ENCODE data around the gene DXO.

DXO gene

GRCh38 chr6:31968791-31969711 lies 2.9 kb downstream of the DXO start:
- peaks cover 47% of the 10 kb centered on the region for H3K36me3 ChIP-seq (ENCODE audit: control insufficient read depth, insufficient read depth, low read length)
- no peak overlapping the region for H3K27ac ChIP-seq (ENCODE audit: insufficient read depth, low read depth, low read length, poor library complexity, severe bottlenecking)
- WGBS, 2 experiments: 95% methylated on average over 23 of the region's 23 CpGs

GRCh38 chr6:31968326-31968725 lies 3.6 kb downstream of the DXO start:
- Histone ChIP-seq H3K36me3 (ENCODE audit: control insufficient read depth, insufficient read depth, low read length) (peaks cover 53% of the 10 kb centered on the region), H3K4me3 (ENCODE audit: insufficient read depth, low read depth, low read length) (no peak overlapping the region), H3K27me3 (ENCODE audit: control insufficient read depth, insufficient read depth, low read length, poor library complexity, severe bottlenecking) (no peaks in the 10 kb centered on the region), H3K27ac (ENCODE audit: insufficient read depth, low read depth, low read length, poor library complexity, severe bottlenecking) (no peak overlapping the region), H3K9me3 (ENCODE audit: control insufficient read depth, low read length) (no peaks in the 10 kb centered on the region), H3K4me1 (ENCODE audit: control insufficient read depth, insufficient read depth, low read length) (peaks cover 7% of the 10 kb centered on the region)
- WGBS, 2 experiments: 95% methylated on average over 11 of the region's 11 CpGs

More at GRCh38 chr6:31968791-31969711, 2.9 kb downstream of the DXO start:
- Histone ChIP-seq H3K9me3 (ENCODE audit: control insufficient read depth, low read length) (no peaks in the 10 kb centered on the region), H3K4me1 (ENCODE audit: control insufficient read depth, insufficient read depth, low read length) (peaks cover 7% of the 10 kb centered on the region), H3K27me3 (ENCODE audit: control insufficient read depth, insufficient read depth, low read length, poor library complexity, severe bottlenecking) (no peaks in the 10 kb centered on the region), H3K4me3 (ENCODE audit: insufficient read depth, low read depth, low read length) (no peak overlapping the region)

DNA sequence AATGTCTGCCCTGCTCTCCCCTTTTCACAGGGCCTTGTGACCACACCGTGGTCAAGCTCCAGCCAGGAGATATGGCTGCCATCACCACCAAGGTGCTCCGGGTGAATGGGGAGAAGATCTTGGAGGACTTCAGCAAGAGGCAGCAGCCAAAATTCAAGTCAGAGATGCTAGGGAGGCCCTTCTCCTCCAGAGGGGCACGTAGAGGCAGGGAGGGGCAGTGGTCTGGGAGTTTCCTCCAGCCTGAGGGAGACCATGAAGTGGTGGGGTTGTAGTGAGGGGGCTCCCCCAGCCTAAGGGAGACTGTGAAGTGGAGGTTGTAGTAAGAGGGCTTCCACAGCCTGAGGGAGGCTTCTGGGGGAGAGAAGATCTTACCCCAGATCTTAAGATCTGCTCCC lies 4.0 kb downstream of the DXO start:
- no peaks in the 10 kb centered on the region for H3K27me3 ChIP-seq (ENCODE audit: control insufficient read depth, insufficient read depth, low read length, poor library complexity, severe bottlenecking)
- no peaks in the 10 kb centered on the region for H3K9me3 ChIP-seq (ENCODE audit: control insufficient read depth, low read length)
- 92 to 94% methylated on average over 3 of the region's 3 CpGs for WGBS, 2 experiments
- peaks cover 55% of the 10 kb centered on the region for H3K36me3 ChIP-seq (ENCODE audit: control insufficient read depth, insufficient read depth, low read length)
- peaks cover 7% of the 10 kb centered on the region for H3K4me1 ChIP-seq (ENCODE audit: control insufficient read depth, insufficient read depth, low read length)
- H3K27ac ChIP-seq (ENCODE audit: insufficient read depth, low read depth, low read length, poor library complexity, severe bottlenecking): no peak overlapping the region
- no peak overlapping the region for H3K4me3 ChIP-seq (ENCODE audit: insufficient read depth, low read depth, low read length)

- no peak overlapping the region for H3K4me3 ChIP-seq (ENCODE audit: insufficient read depth, low read depth, low read length)
- peaks cover 62% of the 10 kb centered on the region for H3K36me3 ChIP-seq (ENCODE audit: control insufficient read depth, insufficient read depth, low read length)
These were observed 4.7 kb downstream of the DXO start for GRCh38 chr6:31966997-31967925.

DNA sequence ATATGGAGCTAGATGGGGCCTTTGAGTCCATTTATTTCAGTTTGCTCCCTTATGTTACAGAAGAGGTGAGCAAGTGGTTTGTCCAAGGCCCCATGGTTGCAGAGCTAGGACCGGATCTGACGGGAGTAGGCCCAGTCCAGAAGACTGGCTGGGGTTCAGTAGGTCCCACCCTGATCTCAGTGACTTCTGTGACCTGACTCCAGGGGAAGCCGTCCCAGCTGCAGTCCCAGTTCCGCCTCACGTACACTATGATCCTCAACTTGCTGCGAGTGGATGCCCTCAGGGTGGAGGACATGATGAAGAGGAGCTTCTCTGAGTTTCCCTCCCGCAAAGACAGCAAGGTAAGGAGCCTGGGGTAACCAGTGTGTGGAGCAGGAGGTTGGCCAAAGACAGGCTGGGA lies 5.4 kb downstream of the DXO start:
- no peak overlapping the region for H3K27ac ChIP-seq (ENCODE audit: insufficient read depth, low read depth, low read length, poor library complexity, severe bottlenecking)
- WGBS, 2 experiments: 94 to 95% methylated on average over 7 of the region's 7 CpGs
- peaks cover 69% of the 10 kb centered on the region for H3K36me3 ChIP-seq (ENCODE audit: control insufficient read depth, insufficient read depth, low read length)

More at GRCh38 chr6:31966997-31967925, 4.7 kb downstream of the DXO start:
- no peak overlapping the region for H3K27ac ChIP-seq (ENCODE audit: insufficient read depth, low read depth, low read length, poor library complexity, severe bottlenecking)
- WGBS, 2 experiments: 92 to 95% methylated on average over 10 of the region's 10 CpGs
- H3K27me3 ChIP-seq (ENCODE audit: control insufficient read depth, insufficient read depth, low read length, poor library complexity, severe bottlenecking): no peaks in the 10 kb centered on the region
- peaks cover 7% of the 10 kb centered on the region for H3K4me1 ChIP-seq (ENCODE audit: control insufficient read depth, insufficient read depth, low read length)
- H3K9me3 ChIP-seq (ENCODE audit: control insufficient read depth, low read length): no peaks in the 10 kb centered on the region

DNA sequence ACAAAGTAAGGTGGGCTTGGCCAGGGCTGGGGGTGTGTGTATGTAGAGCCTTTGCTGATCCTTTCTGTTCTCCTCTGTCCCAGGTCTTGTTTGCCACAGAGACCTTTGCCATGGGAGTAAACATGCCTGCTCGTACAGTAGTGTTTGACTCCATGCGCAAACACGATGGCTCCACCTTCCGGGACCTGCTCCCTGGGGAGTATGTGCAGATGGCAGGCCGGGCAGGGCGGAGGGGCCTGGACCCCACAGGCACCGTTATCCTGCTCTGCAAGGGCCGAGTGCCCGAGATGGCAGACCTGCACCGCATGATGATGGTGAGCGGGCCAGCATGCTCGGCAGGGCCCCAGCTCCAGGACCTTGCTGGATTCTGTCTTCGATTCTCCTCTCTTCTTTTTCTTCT lies 6.2 kb downstream of the DXO start:
- Histone ChIP-seq H3K4me3 (ENCODE audit: insufficient read depth, low read depth, low read length) (no peak overlapping the region), H3K36me3 (ENCODE audit: control insufficient read depth, insufficient read depth, low read length) (peaks cover 71% of the 10 kb centered on the region), H3K4me1 (ENCODE audit: control insufficient read depth, insufficient read depth, low read length) (peaks cover under 1% of the 10 kb centered on the region), H3K27me3 (ENCODE audit: control insufficient read depth, insufficient read depth, low read length, poor library complexity, severe bottlenecking) (no peaks in the 10 kb centered on the region), H3K9me3 (ENCODE audit: control insufficient read depth, low read length) (no peaks in the 10 kb centered on the region), H3K27ac (ENCODE audit: insufficient read depth, low read depth, low read length, poor library complexity, severe bottlenecking) (no peak overlapping the region)
- 95 to 96% methylated on average over 13 of the region's 13 CpGs for WGBS, 2 experiments

More for the DNA sequence above, 5.4 kb downstream of the DXO start:
- Histone ChIP-seq H3K4me3 (ENCODE audit: insufficient read depth, low read depth, low read length) (no peak overlapping the region), H3K4me1 (ENCODE audit: control insufficient read depth, insufficient read depth, low read length) (peaks cover 7% of the 10 kb centered on the region), H3K27me3 (ENCODE audit: control insufficient read depth, insufficient read depth, low read length, poor library complexity, severe bottlenecking) (no peaks in the 10 kb centered on the region), H3K9me3 (ENCODE audit: control insufficient read depth, low read length) (no peaks in the 10 kb centered on the region)

DNA sequence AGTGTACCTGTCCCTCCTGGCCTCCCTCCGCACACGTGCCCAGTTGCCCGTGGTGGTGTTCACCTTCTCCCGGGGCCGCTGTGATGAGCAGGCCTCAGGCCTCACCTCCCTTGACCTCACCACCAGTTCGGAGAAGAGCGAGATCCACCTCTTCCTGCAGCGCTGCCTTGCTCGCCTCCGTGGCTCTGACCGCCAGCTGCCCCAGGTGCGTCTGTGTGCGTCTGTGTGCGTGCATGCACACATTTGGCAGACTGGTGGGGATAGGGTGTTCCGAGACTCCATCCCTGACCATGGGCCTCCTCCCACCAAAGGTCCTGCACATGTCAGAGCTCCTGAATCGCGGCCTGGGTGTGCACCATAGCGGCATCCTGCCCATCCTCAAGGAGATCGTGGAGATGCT lies 8.0 kb downstream of the DXO start:
- peaks cover 58% of the 10 kb centered on the region for H3K36me3 ChIP-seq (ENCODE audit: control insufficient read depth, insufficient read depth, low read length)
- no peak overlapping the region for H3K27ac ChIP-seq (ENCODE audit: insufficient read depth, low read depth, low read length, poor library complexity, severe bottlenecking)
- H3K4me3 ChIP-seq (ENCODE audit: insufficient read depth, low read depth, low read length): no peak overlapping the region
- WGBS, 2 experiments: 96 to 97% methylated on average over 19 of the region's 19 CpGs
- H3K27me3 ChIP-seq (ENCODE audit: control insufficient read depth, insufficient read depth, low read length, poor library complexity, severe bottlenecking): no peaks in the 10 kb centered on the region
- H3K9me3 ChIP-seq (ENCODE audit: control insufficient read depth, low read length): no peaks in the 10 kb centered on the region
- peaks cover 5% of the 10 kb centered on the region for H3K4me1 ChIP-seq (ENCODE audit: control insufficient read depth, insufficient read depth, low read length)

DNA sequence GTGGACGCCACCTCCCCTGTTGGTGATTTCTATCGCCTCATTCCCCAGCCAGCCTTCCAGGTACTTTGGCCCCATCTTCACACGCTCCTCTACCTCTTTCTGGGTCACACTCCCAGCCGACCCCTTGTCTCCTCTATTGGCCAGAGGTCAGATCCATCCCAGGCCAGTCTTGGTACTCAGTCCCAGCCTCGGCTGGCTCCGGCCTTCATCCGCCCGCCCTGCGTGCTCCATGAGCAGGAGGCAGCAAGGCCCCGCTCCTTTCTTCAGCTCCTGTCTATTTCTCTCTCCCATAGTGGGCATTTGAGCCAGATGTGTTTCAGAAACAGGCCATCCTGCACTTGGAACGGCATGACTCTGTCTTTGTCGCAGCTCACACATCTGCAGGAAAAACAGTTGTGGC lies 10.3 kb downstream of the DXO start:
- Histone ChIP-seq H3K9me3 (ENCODE audit: control insufficient read depth, low read length) (no peaks in the 10 kb centered on the region), H3K36me3 (ENCODE audit: control insufficient read depth, insufficient read depth, low read length) (peaks cover 45% of the 10 kb centered on the region), H3K27me3 (ENCODE audit: control insufficient read depth, insufficient read depth, low read length, poor library complexity, severe bottlenecking) (no peaks in the 10 kb centered on the region), H3K4me3 (ENCODE audit: insufficient read depth, low read depth, low read length) (no peak overlapping the region), H3K4me1 (ENCODE audit: control insufficient read depth, insufficient read depth, low read length) (peaks cover 11% of the 10 kb centered on the region), H3K27ac (ENCODE audit: insufficient read depth, low read depth, low read length, poor library complexity, severe bottlenecking) (no peak overlapping the region)
- 91% methylated on average over 12 of the region's 12 CpGs for WGBS, 2 experiments

DNA sequence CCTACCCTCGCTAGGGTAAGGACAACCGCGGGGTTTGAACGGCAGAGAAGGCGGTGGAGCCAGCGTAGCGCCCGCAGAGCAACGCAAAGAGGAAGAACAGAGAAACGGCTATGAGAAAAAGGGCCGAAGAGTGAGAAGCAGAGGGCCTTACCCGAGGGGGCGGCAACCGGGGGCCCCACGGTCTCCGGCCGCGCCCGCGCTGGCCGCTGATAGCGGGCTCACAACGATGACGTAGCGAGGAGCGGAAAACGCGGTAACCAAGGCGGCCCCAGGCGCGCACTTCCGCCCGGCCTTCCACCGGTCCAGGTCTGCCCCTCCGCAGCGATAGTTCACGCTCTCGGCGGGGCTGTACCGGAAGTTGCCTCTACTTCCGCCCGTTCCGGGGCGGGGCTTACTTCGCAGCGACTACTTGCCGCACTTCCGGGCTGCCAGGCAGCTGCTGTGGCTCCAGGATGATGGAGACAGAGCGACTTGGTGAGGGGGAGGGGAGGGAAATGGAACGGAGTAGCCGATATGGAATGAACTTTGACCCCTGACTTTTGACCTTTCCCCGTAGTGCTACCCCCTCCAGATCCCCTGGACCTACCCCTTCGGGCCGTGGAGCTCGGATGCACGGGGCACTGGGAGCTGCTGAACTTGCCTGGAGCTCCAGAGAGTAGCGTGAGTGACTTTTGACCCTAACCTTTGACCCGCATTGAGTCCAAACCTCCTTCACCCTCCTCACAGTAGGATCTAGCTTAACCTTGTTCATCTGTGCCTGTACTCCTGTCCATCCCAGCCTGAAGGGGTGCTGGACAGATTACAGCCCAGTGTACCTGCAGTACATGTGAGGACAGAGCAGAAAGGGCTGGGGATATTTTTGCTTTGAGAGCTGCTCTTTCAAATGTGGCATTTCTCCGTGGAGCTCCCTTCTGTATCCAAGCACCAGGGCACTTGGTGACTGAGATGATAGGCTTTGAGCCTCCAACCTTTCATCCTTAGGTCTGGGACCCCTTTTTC lies 12.9 kb downstream of the DXO start, which contains the start of the genes NELFE and SKIC2:
Gene NELFE (minus strand): TSS at position 231 of the 999 bp plus-strand sequence. CDS start 525 bp downstream, outside the sequence.
Gene SKIC2 (plus strand): TSS at position 435 of the 999 bp plus-strand sequence. CDS start 18 bp downstream, at position 453.
- Histone ChIP-seq H3K27me3 (ENCODE audit: control insufficient read depth, insufficient read depth, low read length, poor library complexity, severe bottlenecking) (no peaks in the 10 kb centered on the region), H3K4me3 (ENCODE audit: insufficient read depth, low read depth, low read length) (peak within 1 kb of the TSS; percentile 94), H3K9me3 (ENCODE audit: control insufficient read depth, low read length) (no peaks in the 10 kb centered on the region), H3K4me1 (ENCODE audit: control insufficient read depth, insufficient read depth, low read length) (peaks cover 11% of the 10 kb centered on the region), H3K36me3 (ENCODE audit: control insufficient read depth, insufficient read depth, low read length) (peaks cover 48% of the 10 kb centered on the region), H3K27ac (ENCODE audit: insufficient read depth, low read depth, low read length, poor library complexity, severe bottlenecking) (peak within 1 kb of the TSS; percentile 72)
- 1% methylated on average over 59 of the region's 59 CpGs for WGBS, 2 experiments
